CD4-positive, alpha-beta T cell (primary cell): Measurements from ENCODE around the gene OCIAD2. TPM values are rescaled to one million over a fixed set of nuclear protein-coding genes. Genes with fewer than 3 reads are reported as not detected.

ENCODE experiments used
- ATAC-seq: fragments of 200-7000 bp; cut with Tn5 transposase; one replicate; pipeline ENCODE4 v1.10.0; 2022; ENCODE audit warnings: mild to moderate bottlenecking; ENCODE audit not compliant: poor library complexity
- CTCF ChIA-PET: fragments of 350-600 bp; sonication (Branson Sonifier 250); formaldehyde crosslinking; loops from one replicate; lab custom pipeline; 2021; ENCODE audit warnings: antibody characterized with exemption, inconsistent platforms; lab: Charles Lee
- POLR2A ChIA-PET: fragments of 350-600 bp; sonication (Branson Sonifier 250); formaldehyde crosslinking; loops from one replicate; lab custom pipeline; 2021; ENCODE audit warnings: antibody characterized with exemption, inconsistent platforms; lab: Charles Lee
- DNase-seq, 14 experiments: peaks; one replicate each; pipeline ENCODE4 v3.0.0-alpha.2; 2013 to 2020; ENCODE audit warnings: mixed read lengths in 2 of 14
- H3K27ac ChIP-seq, 2 donors: one replicate each; pipeline versions ENCODE4 v1.5.1 to v1.7.0; 2013; ENCODE audit warnings: low read length in 2 of 2, low read depth in 1 of 2, mild to moderate bottlenecking in 1 of 2
- H3K27me3 ChIP-seq, 2 experiments: 1 replicate in 1 of 2; 2 replicates in 1 of 2; pipeline versions ENCODE4 v1.6.1 to v1.7.0; 2013; ENCODE audit warnings: low read length in 2 of 2, control low read depth in 1 of 2, mild to moderate bottlenecking in 1 of 2, moderate library complexity in 1 of 2; ENCODE audit not compliant: insufficient read depth in 2 of 2, control insufficient read depth in 1 of 2
- H3K36me3 ChIP-seq: one replicate; pipeline ENCODE4 v1.6.1; 2013; ENCODE audit warnings: low read length, control low read depth; ENCODE audit not compliant: insufficient read depth
- H3K4me1 ChIP-seq: one replicate; pipeline ENCODE4 v1.6.1; 2013; ENCODE audit warnings: low read length, control low read depth; ENCODE audit not compliant: insufficient read depth
- H3K4me3 ChIP-seq: one replicate; pipeline ENCODE4 v1.5.1; 2013; ENCODE audit warnings: mild to moderate bottlenecking, low read length, moderate library complexity
- H3K9me3 ChIP-seq, 2 experiments: 1 replicate in 1 of 2; 2 replicates in 1 of 2; pipeline versions ENCODE4 v1.6.1 to v1.7.0; 2013; ENCODE audit warnings: low read length in 2 of 2, mild to moderate bottlenecking in 2 of 2, control low read depth in 1 of 2, moderate library complexity in 1 of 2; ENCODE audit not compliant: control insufficient read depth in 1 of 2, insufficient read depth in 1 of 2
- H3K27ac Mint-ChIP-seq: one replicate; pipeline ENCODE4 v1.8.0; 2020; ENCODE audit warnings: mixed read lengths
- H3K27me3 Mint-ChIP-seq: one replicate; pipeline ENCODE4 v1.8.0; 2021; ENCODE audit warnings: mixed read lengths
- H3K36me3 Mint-ChIP-seq: one replicate; pipeline ENCODE4 v1.8.0; 2021; ENCODE audit warnings: low read depth, mixed read lengths
- H3K4me1 Mint-ChIP-seq: one replicate; pipeline ENCODE4 v1.8.0; 2021; ENCODE audit warnings: low read depth, mixed read lengths
- H3K4me3 Mint-ChIP-seq: one replicate; pipeline ENCODE4 v1.8.0; 2020; ENCODE audit warnings: mild to moderate bottlenecking, mixed read lengths
- H3K9me3 Mint-ChIP-seq: one replicate; pipeline ENCODE4 v1.8.0; 2020; ENCODE audit warnings: mixed read lengths
- intact Hi-C, 2 experiments: fragments of 100-400 bp; cut with DNase I in 1 of 2; cut with micrococcal nuclease in 1 of 2; formaldehyde crosslinking; loops; one replicate each; pipeline versions ENCODE4 v1.15.1 to v1.9.0; 2023 to 2025; cut with DNase I, micrococcal nuclease
- total RNA-seq, 174 experiments: library from RNA in 2 of 174; stranded (reverse) in 2 of 174; gene quantifications; one replicate each; pipeline ENCODE4 v1.2.3 and lab custom pipeline; 2021 to 2026
- TF ChIP-seq, protein P1 (sequence below): fragments of 200-600 bp; IDR thresholded peaks from one replicate; pipeline ENCODE4 v1.8.0; 2022; ENCODE audit warnings: antibody characterized with exemption, mild to moderate bottlenecking

OCIAD2 gene
- total RNA-seq, 2 experiments from 2014 or later, result 77.0 to 91.1 TPM

DNA sequence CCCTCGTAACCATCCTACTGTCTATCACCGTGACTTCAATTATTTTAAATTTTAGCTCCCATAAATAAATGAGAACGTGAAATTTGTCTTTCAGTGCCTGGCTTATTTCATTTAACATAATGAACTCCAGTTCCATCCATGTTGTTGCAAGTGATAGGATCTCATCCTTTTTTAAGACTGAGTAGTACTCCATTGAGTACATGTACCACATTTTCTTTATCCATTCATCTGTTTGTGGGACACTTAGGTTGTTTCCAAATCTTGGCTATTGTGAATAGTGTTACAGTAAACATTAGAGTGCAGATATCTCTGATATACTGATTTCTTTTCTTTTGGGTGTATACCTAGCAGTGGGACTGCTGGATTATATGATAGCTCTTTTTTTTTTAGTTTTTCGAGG, 42.8 kb downstream of the OCIAD2 start:
- no peak for ATAC-seq
- Histone ChIP-seq H3K27me3 (no peaks in the 10 kb centered on the region), H3K36me3 (peaks cover 9% of the 10 kb centered on the region), H3K4me1 (no peaks in the 10 kb centered on the region), H3K4me3 (no peak overlapping the region), H3K27ac (no peak overlapping the region), H3K9me3 (no peaks in the 10 kb centered on the region)
- Mint-ChIP-seq H3K27me3 (no peaks in the 10 kb centered on the region), H3K4me3 (no peak overlapping the region), H3K9me3 (peaks cover 4% of the 10 kb centered on the region), H3K4me1 (no peaks in the 10 kb centered on the region), H3K27ac (no peak overlapping the region), H3K36me3 (peaks cover 30% of the 10 kb centered on the region)
- TF ChIP-seq, protein P1, sequence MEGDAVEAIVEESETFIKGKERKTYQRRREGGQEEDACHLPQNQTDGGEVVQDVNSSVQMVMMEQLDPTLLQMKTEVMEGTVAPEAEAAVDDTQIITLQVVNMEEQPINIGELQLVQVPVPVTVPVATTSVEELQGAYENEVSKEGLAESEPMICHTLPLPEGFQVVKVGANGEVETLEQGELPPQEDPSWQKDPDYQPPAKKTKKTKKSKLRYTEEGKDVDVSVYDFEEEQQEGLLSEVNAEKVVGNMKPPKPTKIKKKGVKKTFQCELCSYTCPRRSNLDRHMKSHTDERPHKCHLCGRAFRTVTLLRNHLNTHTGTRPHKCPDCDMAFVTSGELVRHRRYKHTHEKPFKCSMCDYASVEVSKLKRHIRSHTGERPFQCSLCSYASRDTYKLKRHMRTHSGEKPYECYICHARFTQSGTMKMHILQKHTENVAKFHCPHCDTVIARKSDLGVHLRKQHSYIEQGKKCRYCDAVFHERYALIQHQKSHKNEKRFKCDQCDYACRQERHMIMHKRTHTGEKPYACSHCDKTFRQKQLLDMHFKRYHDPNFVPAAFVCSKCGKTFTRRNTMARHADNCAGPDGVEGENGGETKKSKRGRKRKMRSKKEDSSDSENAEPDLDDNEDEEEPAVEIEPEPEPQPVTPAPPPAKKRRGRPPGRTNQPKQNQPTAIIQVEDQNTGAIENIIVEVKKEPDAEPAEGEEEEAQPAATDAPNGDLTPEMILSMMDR, result no peak
- ChIA-PET POLR2A (interaction anchor here (0.5 kb wide), 1 partner anchor 131 kb away, joined by 3 read pairs; no protein-coding TSS in a partner anchor), CTCF (interaction anchor here (0.6 kb wide), 1 partner anchor 74 kb away, joined by 3 read pairs; no protein-coding TSS in a partner anchor)
- no peak for DNase-seq
- intact Hi-C loops, result no loop called here

DNA sequence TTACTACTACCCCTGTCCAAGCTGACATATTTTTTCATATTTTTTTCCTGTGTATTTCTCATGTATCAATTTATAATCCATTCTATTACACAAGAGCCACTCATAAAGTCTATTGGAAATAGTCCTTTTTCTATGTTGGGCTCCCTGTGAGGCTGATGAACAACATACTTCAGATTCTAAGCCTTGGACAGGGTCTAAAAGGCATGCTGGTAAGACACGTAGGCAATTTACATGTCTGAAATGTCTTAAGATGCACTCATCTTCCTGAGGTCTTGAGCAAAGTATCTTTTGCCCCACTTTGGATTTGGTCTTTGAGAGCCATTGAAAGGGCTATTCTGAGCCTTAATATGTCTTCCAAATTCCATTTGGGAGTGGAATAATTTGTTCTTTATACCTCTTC, 43.9 kb downstream of the OCIAD2 start:
- ChIA-PET CTCF (no interaction called here), POLR2A (no interaction called here)
- Mint-ChIP-seq H3K36me3 (peaks cover 40% of the 10 kb centered on the region), H3K27ac (no peak overlapping the region), H3K27me3 (no peaks in the 10 kb centered on the region), H3K4me1 (no peaks in the 10 kb centered on the region), H3K4me3 (no peak overlapping the region), H3K9me3 (peaks cover 4% of the 10 kb centered on the region)
- TF ChIP-seq, protein P1, result no peak
- H3K27ac ChIP-seq, result no peak overlapping the region
- no peaks in the 10 kb centered on the region for H3K27me3 ChIP-seq
- no peak overlapping the region for H3K4me3 ChIP-seq
- peaks cover 18% of the 10 kb centered on the region for H3K36me3 ChIP-seq
- no peaks in the 10 kb centered on the region for H3K4me1 ChIP-seq
- no peaks in the 10 kb centered on the region for H3K9me3 ChIP-seq
- DNase-seq (no peak), ATAC-seq (no peak)
- intact Hi-C loops, result no loop called here

DNA sequence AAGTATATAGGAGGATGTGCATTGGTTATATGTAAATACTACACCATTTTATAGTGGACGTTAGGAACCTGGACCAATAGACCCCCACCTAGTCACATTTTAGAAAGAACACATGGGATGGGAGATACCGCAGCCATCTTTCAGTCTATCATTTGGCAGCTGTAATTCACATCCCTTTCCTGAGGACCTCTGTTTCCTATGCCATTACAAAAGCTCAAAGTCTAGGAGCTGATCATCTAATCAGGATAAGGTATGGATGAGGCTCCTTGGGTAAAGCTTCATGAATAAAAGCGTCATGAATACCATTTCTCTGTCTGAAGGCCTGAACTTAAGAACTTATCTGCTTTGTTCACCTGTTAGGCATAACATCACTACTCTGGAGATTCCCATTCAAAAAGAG, 44.5 kb downstream of the OCIAD2 start:
- no peak overlapping the region for H3K27ac Mint-ChIP-seq
- POLR2A ChIA-PET, result no interaction called here
- CTCF ChIA-PET, result no interaction called here

More for the DNA sequence above, 44.5 kb downstream of the OCIAD2 start:
- Mint-ChIP-seq H3K4me1 (no peaks in the 10 kb centered on the region), H3K9me3 (peaks cover 4% of the 10 kb centered on the region), H3K36me3 (peaks cover 44% of the 10 kb centered on the region), H3K4me3 (no peak overlapping the region), H3K27me3 (no peaks in the 10 kb centered on the region)
- H3K4me3 ChIP-seq, result no peak overlapping the region
- no peaks in the 10 kb centered on the region for H3K4me1 ChIP-seq
- H3K27ac ChIP-seq, result no peak overlapping the region
- H3K9me3 ChIP-seq, result no peaks in the 10 kb centered on the region
- H3K36me3 ChIP-seq, result peaks cover 20% of the 10 kb centered on the region
- intact Hi-C loops, result no loop called here
- DNase-seq (no peak), ATAC-seq (no peak)
- H3K27me3 ChIP-seq, result no peaks in the 10 kb centered on the region
- TF ChIP-seq, protein P1, result no peak
